ENCODE data around the gene EFTUD2.
A peak's percentile ranks its signal among the peaks of the same experiment; 100 is the strongest.

The EFTUD2 gene

DNA sequence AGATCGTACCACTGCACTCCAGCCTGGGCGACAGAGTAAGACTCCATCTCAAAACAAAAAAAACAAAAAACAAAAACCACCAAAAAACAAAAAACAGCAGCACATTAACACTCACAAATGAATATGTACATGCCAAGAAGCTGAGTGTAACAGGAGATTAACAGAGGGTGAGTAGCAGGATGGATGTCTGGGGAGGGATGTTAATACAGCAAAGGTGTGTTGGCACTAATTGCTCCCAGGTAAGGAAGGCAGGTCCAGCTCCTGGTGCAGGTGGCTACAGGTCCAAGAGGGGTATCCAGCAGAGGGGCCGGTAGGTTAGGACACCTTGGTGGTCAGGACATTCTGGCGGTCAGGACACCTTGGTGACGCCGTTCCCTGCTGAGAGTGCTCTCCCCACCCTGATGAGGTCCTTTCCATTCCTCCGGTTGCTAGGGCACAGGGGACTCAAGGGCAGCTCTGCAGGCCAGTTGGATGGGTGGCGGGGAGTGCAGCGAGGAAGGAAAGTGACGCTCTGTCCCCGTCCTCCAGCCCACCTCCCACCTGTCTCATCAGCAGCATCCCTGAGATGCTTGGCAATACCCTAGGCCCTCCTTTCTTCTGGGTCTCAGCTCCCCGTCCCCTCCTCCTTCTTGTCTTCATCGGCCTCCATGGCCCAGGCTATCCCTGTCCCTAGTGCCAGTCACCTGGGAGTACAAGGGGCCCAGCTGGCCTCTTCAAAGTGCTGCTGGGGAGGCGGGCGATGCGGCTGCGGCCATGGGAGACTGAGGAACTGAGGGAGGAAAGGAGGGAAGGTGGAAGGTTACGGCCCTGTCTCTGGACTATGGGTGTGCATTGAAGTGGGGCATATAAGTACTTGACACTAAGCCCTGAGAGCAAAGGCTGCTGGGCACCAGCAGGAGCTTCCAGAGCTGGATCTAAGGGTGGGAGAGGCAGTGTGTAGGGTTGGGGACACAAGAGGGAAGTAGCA, 26.8 kb upstream of the EFTUD2 start:
- no peak for DNase-seq (ENCODE audit: low read depth)

GRCh38 chr17:44924107-44924544, 24.9 kb upstream of the EFTUD2 start:
- DNase-seq (ENCODE audit: low read depth) = no peak

- no peak for DNase-seq (ENCODE audit: low read depth)
These were observed 23.7 kb upstream of the EFTUD2 start for GRCh38 chr17:44922746-44923470.

DNA sequence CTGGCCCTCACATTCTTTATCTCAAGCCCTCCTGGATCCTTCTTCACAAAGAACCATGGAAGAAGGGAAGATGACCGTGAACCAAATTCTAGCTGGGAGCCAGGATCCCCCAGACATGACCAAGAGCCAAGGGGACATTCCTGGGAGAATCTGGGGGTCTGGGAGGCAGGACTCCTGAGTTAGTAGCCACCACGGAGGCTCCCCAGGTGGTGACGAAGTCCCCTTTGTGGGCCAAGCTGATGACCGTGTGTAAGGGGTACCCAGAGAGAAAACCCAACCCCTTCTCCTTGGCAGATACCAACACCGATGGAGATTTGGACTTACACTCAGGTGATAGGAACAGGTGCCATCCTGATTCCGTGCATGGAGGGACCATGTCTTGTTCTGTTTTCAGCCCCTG, 22.9 kb upstream of the EFTUD2 start:
- no peak for DNase-seq (ENCODE audit: low read depth)

GRCh38 chr17:44921122-44921882, 22.1 kb upstream of the EFTUD2 start:
- no peak for DNase-seq (ENCODE audit: low read depth)

DNA sequence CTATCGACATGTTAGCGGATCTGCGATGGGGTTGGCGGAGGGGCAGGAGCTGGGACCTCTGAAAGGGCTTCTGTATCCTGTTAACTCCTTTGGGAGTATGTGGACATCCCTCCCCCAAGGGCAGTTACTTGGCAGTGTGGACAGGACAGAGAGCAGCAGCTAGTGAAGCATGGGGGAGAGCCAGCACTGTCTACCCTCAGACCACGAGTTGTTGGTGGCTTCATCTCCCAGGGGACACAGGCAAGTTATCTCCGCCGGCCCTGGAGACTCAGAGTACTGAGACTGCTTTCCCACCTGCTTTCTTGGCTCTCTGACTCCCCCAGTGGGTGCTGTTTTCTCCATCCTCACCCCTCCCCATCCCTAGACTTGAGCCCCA, 21.3 kb upstream of the EFTUD2 start:
- DNase-seq (ENCODE audit: low read depth) = no peak

DNA sequence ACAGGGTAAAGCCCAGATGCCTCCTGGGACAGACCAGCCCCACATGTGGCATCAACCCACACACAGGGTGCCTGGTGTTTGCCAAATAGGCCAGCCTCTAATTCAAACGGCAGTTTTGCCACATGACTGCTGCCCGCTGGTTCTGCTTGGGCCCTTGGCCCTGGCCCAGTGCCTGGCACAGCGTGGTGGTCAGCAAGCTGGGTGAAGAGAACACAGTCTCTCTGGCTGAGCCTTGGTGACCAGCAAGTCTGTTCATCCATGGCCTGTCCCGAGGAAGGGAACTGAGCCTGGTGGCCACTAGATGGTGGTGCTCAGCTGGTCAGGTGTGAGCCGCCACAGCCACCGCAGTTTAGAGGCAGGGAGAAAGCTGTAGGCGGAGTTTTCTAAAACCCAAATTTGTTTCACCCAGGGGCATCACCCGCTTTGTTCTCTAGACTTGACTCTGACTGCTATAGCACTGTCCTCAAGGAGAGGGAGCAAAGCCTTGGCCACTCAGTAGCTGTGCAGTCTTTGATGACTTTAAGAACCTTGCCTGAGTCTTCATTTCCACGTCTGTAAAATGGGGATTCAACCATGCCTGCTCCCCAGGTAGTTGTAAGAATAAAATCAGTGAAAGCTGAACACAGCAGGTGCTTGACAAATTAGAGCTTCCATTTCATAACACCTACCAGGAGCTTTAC, 20.8 kb upstream of the EFTUD2 start:
- DNase-seq (ENCODE audit: low read depth) = peak; percentile 29

- DNase-seq (ENCODE audit: low read depth) = no peak
These were observed 20.2 kb upstream of the EFTUD2 start for GRCh38 chr17:44919411-44919810.

DNA sequence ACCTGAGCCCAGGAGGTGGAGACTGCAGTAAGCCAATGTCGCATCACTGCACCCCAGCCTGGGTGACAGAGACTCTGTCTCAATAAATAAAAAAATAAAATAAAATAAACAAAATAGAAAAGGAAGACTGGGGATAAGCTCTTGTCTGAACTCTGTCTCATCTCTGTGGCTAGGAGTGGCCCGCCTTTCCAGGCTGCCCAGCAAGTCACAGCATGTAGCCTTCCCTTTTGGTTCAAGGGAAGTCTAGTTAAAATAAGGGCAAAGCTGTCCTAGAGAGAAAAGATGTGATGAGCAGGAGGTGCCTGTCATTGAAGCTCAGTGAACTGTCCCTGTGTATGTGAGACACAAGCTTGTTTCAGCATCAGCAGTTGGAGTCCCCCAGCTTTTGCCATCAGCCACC, 18.8 kb upstream of the EFTUD2 start:
- no peak for DNase-seq (ENCODE audit: low read depth)

DNA sequence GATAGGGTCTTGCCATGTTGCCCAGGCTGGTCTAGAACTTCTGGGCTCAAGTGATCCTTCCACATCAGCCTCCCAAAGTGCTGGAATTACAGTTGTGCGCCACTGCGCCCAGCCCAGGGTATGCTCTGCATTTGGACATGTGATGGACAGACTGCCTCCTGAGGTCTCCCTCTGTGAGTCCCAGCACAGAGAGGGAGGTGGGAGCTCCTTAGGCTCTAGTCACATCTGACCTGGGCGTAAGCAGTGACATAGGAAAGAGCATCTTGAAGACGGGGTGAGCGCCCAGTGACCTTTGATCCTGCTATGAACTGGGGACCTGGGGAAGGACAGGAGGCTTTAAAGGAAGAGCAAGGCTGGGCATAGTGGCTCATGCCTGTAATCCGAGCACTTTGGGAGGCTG, 18.2 kb upstream of the EFTUD2 start:
- DNase-seq (ENCODE audit: low read depth) = no peak

GRCh38 chr17:44916781-44917241, 17.6 kb upstream of the EFTUD2 start:
- DNase-seq (ENCODE audit: low read depth) = no peak

GRCh38 chr17:44915862-44916780, 16.9 kb upstream of the EFTUD2 start:
- DNase-seq (ENCODE audit: low read depth) = no peak

DNA sequence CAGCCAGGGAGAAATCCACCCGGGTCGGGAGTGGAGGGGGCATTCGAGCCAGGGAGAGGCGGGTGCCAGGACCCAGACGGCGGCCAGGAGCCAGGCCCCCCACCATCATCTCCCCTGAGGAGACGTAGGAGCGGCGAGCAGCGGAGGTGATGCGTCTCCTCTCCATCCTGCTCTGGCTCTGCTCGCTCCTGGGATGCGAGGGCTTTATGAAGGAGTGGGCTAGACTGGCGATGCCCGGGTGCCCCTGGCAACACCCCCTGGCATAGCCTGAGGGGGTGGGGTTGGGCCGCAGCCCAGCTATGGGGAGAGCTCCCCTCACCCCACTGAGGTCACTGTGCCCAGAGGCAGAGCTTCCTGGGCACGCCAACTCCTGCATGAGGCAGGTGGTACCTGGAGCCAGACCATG, 16.1 kb upstream of the EFTUD2 start, which contains the start of gene GFAP:
Gene GFAP (minus strand): TSS at position 180 of the 406 bp plus-strand sequence. CDS start 14 bp downstream, at position 166.
- no peak for DNase-seq (ENCODE audit: low read depth)

DNA sequence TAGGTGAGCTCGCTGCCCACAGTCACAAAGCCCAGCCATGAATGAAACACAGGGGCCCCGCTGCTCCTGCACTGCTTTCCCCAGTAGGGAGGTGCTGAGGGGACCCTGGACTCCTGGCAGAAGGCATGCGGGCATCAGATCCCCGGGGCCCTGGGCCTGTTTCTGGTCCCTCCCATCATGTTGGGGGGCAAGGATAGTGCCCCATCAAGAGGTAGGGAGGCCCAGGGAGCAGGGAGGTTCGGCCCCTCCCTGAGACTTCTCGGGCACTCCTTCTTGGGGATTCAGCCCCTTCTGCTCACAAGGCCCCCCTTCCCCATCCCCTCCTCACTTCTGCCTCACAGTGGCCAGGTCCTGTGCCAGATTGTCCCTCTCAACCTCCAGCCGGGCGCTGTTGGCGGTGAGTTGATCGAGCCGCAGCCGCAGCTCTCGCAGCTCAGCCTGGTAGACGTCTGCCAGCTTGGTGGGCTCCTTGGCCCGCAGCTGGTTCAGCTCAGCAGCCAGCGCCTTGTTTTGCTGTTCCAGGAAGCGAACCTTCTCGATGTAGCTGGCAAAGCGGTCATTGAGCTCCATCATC, 15.5 kb upstream of the EFTUD2 start:
- no peak for DNase-seq (ENCODE audit: low read depth)

GRCh38 chr17:44914148-44914547, 14.9 kb upstream of the EFTUD2 start:
- DNase-seq (ENCODE audit: low read depth) = no peak

DNA sequence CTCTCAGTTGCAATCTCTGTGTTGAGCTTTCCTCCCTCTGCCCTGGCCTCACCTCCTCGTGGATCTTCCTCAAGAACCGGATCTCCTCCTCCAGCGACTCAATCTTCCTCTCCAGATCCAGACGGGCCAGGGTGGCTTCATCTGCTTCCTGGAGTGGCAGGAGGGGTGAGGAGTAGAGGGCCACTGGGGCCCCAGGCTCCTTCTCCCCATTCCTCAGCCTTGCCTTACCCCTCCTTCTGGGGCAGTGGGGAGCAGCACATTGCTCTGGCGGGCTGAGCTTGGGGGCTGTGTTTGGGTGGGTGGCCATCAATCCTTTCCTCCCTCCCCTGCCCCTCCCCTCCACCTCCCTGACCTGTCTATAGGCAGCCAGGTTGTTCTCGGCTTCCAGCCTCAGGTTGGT, 14.4 kb upstream of the EFTUD2 start:
- no peak for DNase-seq (ENCODE audit: low read depth)

GRCh38 chr17:44912763-44913544, 13.7 kb upstream of the EFTUD2 start:
- DNase-seq (ENCODE audit: low read depth) = no peak

DNA sequence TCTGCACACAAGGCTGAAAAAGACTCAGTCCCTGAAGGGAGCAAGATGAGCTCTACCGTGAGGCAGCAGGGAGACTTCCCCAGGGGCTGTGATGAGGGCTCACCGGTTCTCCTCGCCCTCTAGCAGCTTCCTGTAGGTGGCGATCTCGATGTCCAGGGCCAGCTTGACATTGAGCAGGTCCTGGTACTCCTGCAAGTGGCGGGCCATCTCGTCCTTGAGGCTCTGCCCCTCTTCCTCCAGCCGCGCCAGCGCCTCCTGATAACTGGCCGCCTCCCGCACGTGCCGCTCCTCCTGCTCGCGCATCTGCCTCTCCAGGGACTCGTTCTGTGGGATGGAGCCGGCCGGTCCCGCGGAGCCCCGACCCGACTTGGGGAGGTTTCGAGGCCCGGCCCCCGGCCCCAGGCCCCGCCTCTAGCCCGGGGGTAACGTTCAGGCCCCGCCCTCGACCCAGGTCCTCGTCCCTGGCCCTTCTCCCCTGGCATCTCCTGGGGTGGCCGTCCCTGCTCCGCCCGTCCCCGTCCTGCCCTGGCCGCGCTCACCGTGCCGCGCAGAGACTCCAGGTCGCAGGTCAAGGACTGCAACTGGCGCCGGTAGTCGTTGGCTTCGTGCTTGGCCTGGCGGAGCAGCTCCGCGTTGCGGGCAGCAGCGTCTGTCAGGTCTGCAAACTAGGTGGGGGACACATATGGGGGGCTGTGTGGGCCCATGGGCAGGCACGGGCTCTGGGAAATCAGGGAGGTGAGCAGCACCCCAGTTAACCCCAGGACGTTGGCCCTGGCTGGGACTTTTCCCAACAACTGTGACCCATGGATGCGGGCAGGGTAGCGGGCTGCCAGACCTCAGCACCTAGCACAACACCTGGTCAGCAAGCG, 12.1 kb upstream of the EFTUD2 start:
- DNase-seq (ENCODE audit: low read depth) = peak; percentile 29
